ENCODE results near the gene USF2.

DNA sequence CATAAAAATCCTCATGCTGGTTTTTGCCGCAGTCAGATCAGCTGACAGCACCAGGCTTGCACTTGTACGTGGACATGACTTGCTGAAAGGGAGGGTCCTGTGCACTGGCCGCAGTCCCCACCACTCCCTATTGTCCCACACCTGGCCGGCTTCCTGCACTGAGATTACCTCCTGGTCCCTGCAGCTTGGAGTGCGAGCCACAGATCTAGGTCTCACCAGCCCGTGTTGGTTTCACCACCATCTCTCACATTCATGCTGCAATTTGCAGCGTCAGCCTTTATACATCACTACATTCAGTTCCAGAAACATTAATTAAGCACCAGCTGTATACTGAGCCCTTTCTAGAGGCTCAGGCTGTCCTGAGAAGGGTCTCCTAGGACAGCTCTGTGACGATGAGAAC, 45.3 kb downstream of the USF2 start:
- TF ChIP-seq, protein P1, sequence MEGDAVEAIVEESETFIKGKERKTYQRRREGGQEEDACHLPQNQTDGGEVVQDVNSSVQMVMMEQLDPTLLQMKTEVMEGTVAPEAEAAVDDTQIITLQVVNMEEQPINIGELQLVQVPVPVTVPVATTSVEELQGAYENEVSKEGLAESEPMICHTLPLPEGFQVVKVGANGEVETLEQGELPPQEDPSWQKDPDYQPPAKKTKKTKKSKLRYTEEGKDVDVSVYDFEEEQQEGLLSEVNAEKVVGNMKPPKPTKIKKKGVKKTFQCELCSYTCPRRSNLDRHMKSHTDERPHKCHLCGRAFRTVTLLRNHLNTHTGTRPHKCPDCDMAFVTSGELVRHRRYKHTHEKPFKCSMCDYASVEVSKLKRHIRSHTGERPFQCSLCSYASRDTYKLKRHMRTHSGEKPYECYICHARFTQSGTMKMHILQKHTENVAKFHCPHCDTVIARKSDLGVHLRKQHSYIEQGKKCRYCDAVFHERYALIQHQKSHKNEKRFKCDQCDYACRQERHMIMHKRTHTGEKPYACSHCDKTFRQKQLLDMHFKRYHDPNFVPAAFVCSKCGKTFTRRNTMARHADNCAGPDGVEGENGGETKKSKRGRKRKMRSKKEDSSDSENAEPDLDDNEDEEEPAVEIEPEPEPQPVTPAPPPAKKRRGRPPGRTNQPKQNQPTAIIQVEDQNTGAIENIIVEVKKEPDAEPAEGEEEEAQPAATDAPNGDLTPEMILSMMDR (conservative IDR thresholded peaks at IDR 0.05): no peak
- TF ChIP-seq ZFX (IDR thresholded peaks at IDR 0.05): no peak
